NOMO-1 treated with dmso at 0.1 percent for 144 hours (cell line): ENCODE results near the gene IL18.
"Not testable (repeated sequence)": the region's sequence is repeated elsewhere in the genome, so short reads cannot be mapped to it uniquely, and the experiment has no call there.

ENCODE experiments used
- DNase-seq: peaks from one replicate; lab custom pipeline; 2025; ENCODE audit not compliant: unreplicated experiment; lab: John Stamatoyannopoulos, UW

IL18 gene

DNA sequence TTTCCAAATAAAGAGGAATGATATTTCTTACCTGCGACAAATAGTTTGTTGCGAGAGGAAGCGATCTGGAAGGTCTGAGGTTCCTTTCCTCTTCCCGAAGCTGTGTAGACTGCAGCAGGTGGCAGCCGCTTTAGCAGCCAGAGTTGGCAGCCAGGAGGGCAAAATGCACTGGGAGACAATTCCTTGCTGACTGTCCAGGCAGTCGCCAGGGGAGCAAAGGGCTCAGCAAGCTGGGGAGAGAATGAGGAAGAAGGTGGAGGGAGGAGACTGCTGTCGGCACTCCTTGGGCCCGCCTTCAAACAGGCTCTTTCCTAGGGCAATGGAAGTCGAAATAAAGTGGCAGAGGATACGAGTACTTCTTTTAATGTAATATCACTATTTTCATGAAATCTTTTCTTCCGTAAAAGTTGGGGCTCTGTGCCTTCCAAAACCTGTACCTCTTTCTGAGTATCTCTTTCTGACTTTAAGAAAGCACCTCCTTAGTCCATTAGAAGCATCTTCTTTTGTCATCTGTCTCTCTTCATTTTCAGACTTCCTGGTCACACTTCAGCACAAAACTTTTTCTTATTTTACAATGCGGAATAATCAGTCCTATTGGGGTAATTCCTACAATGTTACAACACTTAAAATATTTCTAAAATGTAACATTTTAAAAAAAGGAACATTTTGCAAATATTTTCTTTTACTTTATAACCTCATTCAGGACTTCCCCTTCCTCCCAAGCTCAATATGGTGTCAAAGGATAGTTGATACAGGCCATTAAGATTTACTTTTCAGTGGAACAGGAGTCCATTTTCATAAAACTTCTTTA is at the start of gene IL18:
TSS of gene IL18 (minus strand) at position 220 of the 811 bp plus-strand sequence. CDS start 9,041 bp downstream, outside the sequence.
- DNase-seq, result peak; percentile 56

DNA sequence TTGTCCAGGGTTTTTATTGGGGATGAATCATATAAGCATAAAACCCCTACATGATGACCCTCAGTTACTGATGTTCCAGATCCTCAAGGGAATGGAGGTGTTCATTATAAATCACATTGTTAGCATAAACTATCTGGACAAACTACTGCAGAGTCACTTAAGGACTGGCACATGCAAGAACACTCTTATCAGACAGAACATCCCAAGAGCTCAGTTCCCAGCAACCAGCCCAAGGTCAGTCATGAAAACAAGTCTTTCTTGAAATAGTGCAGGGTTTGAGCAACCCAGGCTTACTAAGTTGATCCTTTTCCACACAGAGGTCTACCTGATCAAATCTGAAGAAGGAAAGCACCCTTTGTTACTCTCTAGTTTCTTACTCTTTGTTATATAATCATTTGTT is 48.8 kb upstream of the IL18 start:
- DNase-seq, result no peak

GRCh38 chr11:112212290-112212689 is 48.4 kb upstream of the IL18 start:
- DNase-seq, result no peak

- no peak for DNase-seq
Observed at GRCh38 chr11:112211536-112211935, 47.6 kb upstream of the IL18 start.

DNA sequence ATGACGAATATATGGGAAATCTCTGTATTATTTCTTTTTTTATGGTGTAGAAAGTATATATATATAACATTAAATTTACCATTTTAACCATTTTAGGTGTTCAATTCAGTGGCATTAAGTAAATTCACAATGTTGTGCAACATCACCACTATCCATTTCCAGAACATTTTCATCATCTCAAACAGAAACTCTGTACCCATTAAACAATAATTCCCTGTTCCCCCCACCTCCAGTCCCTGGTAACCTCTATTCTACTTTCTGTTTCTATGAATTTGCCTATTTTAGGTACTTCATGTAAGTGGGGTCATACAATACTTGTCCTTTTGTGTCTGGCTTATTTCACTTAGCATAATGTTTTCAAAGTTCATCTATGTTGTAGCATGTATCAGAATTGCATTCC is 47.0 kb upstream of the IL18 start:
- no peak for DNase-seq

DNA sequence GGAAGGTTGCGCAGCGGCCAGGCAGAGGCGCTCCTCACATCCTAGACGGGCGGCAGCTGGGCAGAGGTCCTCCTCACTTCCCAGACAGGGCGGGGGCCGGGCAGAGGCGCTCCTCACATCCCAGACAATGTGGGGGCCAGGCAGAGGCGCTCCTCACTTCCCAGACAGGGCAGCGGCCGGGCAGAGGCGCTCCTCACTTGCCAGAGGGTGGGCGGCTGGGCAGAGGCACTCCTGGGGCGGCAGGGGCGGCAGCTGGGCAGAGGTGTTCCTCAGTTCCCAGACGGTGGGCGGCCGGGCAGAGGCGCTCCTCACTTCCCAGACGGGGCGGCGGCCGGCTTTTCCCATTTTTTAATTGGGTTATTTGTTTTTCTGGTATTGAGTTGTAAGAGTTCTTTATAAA is 42.2 kb upstream of the IL18 start:
- no peak for DNase-seq

DNA sequence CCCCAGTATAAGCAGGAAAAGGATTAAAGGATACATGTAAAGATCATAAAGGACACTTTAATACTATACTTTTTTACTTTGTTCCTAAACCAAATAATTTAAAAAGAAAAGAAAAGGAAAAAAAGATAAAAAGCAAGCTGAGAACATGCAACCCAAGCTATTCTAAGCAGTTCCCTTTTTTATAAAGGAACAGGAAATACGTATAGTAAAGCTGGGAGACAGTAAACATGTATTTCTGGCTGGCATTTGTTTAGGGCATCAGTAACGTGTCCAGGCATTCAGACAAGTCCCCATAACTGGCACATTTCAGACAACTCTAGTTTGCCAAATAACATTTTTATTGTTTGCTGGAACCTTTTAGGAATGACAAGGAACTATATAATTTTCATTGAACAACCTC is 36.4 kb upstream of the IL18 start:
- no peak for DNase-seq

DNA sequence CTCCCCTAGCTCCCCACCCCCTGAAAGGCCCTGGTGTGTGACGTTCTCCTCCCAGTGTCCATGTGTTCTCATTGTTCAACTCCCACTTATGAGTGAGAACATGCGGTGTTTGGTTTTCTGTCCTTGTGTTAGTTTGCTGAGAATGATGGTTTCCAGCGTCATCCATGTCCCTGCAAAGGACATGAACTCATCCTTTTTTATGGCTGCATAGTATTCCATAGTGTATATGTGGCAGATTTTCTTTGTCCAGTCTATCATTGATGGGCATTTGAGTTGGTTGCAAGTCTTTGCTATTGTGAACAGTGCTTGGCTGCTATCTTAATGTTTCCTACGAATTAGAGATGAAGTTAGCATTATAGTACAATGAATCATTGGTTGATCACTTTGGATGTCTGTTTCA is 35.2 kb upstream of the IL18 start:
- DNase-seq, result not testable (repeated sequence)

GRCh38 chr11:112196519-112197087 is 32.7 kb upstream of the IL18 start:
- no peak for DNase-seq

DNA sequence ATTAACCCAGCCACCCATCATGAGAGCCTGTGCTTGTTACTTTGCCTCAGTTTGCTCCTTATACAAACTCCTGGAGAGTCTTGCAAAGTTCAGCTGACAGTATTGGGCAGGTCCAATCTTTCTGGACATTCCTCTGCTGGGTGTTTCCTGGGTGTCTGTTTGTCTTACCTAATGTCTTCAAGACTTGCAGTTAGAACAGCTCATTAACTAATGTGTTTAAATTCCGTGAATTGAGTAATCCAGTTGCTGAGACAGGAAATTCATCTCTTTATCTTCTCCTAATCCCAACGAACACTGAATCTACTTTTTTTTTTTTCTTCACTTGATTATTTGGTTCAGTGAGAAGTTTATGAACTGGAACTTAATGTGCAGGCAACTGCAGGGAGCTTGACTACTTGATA is 32.1 kb upstream of the IL18 start:
- no peak for DNase-seq

DNA sequence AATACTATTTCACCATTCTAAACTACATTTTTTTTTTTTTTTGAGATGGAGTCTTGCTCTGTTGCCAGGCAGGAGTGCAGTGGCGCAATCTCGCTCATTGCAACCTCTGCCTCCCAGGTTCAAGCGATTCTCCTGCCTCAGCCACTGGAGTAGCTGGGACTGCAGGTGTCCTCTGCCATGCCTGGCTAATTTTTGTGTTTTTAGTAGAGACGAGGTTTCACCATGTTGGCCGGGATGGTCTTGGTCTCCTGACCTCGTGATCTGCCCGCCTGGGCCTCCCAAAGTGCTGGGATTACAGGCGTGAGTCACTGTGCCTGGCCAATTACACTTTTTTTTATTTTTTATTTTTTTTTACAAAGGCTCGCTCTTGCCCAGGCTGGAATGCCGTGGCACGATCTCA is 31.2 kb upstream of the IL18 start:
- DNase-seq, result not testable (repeated sequence)

- DNase-seq, result no peak
Observed at GRCh38 chr11:112186304-112186703, 22.4 kb upstream of the IL18 start.

- no peak for DNase-seq
Observed at GRCh38 chr11:112185883-112186282, 22.0 kb upstream of the IL18 start.

DNA sequence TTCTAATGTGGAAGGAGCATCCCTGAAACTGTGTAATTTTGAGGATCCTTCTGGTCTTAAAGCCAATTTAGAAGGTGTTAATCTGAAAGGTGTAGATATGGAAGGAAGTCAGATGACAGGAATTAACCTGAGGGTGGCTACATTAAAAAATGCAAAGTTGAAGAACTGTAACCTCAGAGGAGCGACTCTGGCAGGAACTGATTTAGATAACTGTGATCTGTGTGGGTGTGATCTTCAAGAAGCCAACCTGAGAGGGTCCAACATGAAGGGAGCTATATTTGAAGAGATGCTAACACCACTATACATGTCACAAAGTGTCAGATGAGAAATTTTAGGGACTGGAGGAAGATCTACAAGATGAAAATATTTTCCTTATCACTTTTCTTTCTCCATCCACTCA is 19.0 kb upstream of the IL18 start:
- DNase-seq, result no peak

GRCh38 chr11:112179601-112180000 is 15.7 kb upstream of the IL18 start:
- DNase-seq, result peak; percentile 85

DNA sequence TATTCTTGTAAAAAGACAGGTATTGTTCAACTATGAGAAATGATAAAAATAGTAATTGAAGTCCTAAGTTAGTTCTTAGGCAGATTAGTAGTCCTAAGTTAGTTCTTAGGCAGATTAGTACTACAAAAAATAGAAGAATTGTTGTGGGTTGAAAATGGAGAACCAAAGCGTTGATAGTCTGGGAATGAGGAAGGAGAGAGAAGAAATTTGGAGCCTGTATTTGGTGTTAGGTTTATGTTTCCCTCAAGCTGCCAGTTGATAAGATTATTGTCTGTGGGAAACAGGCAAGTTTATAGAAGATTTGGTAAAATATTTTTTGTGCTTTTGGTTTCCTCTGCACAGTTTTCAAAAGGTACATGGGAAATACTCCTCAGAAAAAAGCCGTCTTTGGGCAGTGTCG is 15.0 kb upstream of the IL18 start:
- no peak for DNase-seq

- DNase-seq, result no peak
Observed at GRCh38 chr11:112178428-112178827, 14.5 kb upstream of the IL18 start.

DNA sequence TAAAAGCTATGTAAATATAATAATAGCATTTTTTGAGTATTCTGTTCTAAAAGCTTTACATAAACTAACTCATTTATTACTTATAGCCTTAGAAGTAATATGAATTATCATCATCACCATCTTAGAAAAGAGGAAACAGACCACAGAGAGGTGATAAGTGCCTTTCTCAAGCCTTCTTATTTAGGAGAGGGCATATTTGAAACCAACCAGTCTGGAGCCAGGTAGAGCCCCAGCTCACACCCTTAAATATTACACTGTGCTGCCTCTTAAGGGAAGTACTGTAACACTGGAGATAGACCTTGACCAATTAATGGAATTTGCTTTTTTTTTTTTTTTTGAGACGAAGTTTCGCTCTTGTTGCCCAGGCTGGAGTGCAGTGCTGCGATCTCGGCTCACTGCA is 13.7 kb upstream of the IL18 start:
- DNase-seq, result no peak

DNA sequence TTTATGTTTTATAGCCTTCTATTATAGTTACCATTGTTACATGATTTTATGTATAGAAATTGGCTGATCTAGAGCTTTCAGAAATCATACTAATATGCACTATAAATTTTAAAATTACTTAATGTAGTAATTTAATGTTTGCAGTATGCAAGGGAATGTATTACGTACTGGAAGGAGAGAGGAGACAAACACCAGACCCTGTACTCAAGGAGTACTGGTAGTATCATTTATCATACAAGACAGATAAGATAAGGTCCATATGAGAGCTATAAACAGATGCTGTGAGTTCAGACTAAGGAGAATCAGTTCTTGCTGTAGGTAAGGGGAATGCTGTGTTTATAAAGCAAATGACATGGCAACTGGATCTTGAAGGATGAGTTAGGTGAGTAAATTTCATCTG is 12.2 kb upstream of the IL18 start:
- DNase-seq, result no peak

DNA sequence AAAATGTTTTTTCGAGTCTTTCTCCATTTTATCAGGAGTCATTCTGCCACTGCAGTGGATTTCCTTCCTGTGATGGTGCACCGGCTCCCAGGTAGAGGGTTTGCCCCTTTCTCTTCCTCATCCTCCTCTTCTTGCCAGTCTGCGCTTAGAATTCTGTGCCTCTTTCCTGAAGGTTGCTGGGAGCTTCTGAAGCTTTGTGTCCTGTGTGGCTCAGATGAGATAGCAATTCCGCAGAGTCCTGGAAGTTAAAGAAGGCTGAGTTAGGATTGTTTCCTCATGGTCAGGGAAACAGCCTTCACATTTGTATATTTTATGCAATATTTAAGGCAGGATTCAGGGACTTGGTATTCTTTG is 11.7 kb upstream of the IL18 start:
- no peak for DNase-seq

DNA sequence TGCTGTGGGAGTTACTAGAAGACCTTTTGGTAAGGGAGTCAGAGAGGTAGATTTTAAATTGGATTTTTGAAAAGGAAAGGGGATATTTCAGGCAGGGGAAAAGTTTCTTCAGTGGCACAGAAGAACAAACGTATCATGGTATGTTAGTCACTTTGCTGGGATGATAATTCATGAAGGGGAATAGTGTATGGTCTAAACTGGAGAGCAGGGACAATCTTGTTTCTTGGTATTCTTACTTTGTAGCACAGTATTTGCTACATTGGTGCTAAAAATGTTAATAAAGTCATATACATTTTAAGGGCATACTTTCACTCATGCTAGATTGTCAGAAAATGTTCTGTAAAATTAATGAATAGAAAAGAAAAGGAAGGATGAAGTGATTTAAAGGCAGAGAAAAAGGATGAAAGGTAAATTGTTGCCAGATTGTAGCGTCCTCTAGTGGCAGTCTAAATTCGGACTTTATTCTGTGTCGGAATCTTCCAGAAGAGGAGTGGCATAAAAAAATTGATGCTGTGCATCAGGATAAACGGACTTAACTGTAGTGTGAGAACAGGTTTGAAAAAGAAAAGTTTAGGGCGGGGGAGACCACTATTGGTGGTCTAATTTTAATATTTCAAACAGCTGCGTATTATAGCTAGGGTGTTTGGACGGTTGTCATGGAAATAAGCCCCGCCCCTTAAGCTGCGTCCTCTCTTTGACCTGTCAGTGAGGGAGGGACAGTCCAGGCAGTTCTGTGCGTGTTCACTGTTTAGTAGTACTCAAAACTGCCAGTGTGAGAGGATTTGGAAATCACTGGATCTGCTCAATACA is 11.1 kb upstream of the IL18 start, which contains the start of gene BCO2:
TSS of gene BCO2 (plus strand) at position 724 of the 810 bp plus-strand sequence. CDS start 90 bp downstream, outside the sequence.
- DNase-seq, result no peak

- DNase-seq, result no peak
Observed at GRCh38 chr11:112173152-112173551, 9.3 kb upstream of the IL18 start.
